ENCODE data around the gene FNDC3B.
"Not testable (repeated sequence)": the region's sequence is repeated elsewhere in the genome, so short reads cannot be mapped to it uniquely, and the experiment has no call there.

DNA sequence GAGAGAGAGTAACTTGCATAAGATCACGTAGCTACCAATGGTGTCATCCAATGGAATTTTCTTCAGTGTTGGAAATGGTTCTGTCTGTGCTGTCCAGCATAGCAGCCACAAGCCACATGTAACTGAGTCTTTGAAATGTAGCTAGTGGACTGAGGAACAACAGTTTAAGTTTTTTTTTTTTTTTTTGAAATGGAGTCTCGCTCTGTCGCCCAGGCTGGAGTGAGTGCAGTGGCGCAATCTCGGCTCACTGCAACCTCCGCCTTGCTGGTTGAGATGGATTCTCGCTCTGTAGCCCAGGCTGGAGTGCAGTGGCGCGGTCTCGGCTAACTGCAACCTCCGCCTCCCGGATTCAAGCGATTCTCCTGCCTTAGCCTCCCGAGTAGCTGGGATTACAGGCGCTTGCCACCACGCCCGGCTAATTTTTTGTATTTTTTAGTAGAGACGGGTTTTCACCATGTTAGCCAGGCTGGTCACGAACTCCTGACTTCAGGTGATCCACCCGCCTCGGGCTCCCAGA lies 3.3 kb downstream of the FNDC3B start:
- TF ChIP-seq, protein P1, sequence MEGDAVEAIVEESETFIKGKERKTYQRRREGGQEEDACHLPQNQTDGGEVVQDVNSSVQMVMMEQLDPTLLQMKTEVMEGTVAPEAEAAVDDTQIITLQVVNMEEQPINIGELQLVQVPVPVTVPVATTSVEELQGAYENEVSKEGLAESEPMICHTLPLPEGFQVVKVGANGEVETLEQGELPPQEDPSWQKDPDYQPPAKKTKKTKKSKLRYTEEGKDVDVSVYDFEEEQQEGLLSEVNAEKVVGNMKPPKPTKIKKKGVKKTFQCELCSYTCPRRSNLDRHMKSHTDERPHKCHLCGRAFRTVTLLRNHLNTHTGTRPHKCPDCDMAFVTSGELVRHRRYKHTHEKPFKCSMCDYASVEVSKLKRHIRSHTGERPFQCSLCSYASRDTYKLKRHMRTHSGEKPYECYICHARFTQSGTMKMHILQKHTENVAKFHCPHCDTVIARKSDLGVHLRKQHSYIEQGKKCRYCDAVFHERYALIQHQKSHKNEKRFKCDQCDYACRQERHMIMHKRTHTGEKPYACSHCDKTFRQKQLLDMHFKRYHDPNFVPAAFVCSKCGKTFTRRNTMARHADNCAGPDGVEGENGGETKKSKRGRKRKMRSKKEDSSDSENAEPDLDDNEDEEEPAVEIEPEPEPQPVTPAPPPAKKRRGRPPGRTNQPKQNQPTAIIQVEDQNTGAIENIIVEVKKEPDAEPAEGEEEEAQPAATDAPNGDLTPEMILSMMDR (IDR thresholded peaks at IDR 0.05 in 8 of 11, conservative IDR thresholded peaks at IDR 0.05 in 3 of 11) = not testable (repeated sequence)
- TF ChIP-seq POLR2AphosphoS5 (IDR thresholded peaks at IDR 0.05) = peak in 1 of 3 donors; percentile 31
